ENCODE results near the gene INAFM2. TPM values are rescaled to one million over a fixed set of nuclear protein-coding genes. Genes with fewer than 3 reads are reported as not detected.
A peak's percentile ranks its signal among the peaks of the same experiment; 100 is the strongest.

The INAFM2 gene
- total and polyA plus RNA-seq, 11 donors = 27.9 to 92.7 (median 36.1) TPM

DNA sequence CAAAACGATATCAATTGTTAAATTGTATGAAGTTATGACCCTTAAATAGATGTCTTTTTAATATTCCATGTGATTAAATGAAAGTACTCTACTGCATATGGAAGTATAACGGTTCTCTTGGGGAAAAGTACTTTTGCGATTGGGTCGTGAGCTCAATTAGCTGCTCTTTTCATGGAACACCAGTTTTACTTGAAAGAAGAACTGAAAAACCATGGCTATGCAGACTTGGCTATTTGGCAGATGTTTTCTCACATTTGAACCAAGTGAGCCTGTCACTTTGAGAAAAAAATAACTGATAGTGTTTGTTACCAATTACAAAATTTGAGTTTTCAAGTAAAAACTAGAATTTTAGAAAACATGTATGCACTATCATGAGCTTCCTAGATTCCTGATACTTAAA, 5.9 kb upstream of the INAFM2 start:
- DNase-seq = no peak
- no peak for ATAC-seq
- Histone ChIP-seq H3K36me3 (no peaks in the 10 kb centered on the region), H3K27me3 (peaks cover 0 to under 1% (median 0%) of the 10 kb centered on the region in 9 donors), H3K27ac (no peak overlapping the region), H3K4me3 (no peak overlapping the region), H3K9me3 (no peaks in the 10 kb centered on the region), H3K4me1 (peaks cover 0 to 25% (median 6%) of the 10 kb centered on the region in 12 donors)
- TF ChIP-seq, protein P1, sequence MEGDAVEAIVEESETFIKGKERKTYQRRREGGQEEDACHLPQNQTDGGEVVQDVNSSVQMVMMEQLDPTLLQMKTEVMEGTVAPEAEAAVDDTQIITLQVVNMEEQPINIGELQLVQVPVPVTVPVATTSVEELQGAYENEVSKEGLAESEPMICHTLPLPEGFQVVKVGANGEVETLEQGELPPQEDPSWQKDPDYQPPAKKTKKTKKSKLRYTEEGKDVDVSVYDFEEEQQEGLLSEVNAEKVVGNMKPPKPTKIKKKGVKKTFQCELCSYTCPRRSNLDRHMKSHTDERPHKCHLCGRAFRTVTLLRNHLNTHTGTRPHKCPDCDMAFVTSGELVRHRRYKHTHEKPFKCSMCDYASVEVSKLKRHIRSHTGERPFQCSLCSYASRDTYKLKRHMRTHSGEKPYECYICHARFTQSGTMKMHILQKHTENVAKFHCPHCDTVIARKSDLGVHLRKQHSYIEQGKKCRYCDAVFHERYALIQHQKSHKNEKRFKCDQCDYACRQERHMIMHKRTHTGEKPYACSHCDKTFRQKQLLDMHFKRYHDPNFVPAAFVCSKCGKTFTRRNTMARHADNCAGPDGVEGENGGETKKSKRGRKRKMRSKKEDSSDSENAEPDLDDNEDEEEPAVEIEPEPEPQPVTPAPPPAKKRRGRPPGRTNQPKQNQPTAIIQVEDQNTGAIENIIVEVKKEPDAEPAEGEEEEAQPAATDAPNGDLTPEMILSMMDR (IDR thresholded peaks at IDR 0.05) = no peak
- no peak for TF ChIP-seq POLR2A (IDR thresholded peaks at IDR 0.05)
- intact Hi-C loops (cut with DNase I) = loop anchor here in 2 of 10 donors (10.0 kb wide), 2 partner anchors 83 to 107 kb away; partner anchors contain the start of gene PAK6 (in 1 of the 2)
- WGBS, 4 donors = 71 to 86% (median 80%) methylated on average over 4 of the region's 4 CpGs

DNA sequence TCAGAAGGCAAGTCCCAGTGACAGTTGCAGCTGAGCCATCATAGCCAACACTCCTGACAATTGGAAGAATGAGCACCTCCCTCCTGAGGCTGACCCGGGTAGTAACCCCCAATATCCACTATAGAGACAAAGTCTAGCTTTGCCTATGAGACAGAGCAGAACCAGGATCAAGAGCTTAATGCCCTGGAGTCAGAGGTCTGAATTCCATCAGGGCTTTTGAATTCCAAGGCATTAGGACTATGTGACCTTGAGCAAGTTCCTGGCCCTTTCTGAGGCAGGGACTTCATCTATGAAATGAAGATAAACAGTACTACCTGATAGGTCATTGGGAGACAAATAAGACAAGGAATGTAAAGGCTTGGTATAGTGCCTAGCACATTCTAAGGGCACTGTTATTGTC, 3.1 kb upstream of the INAFM2 start:
- DNase-seq (no peak), ATAC-seq (no peak)
- H3K4me3 ChIP-seq = no peak overlapping the region
- no peaks in the 10 kb centered on the region for H3K9me3 ChIP-seq
- WGBS, 4 donors = 95 to 100% (median 99%) methylated on average over 1 of the region's 1 CpG
- no peaks in the 10 kb centered on the region for H3K36me3 ChIP-seq
- TF ChIP-seq, protein P1 (IDR thresholded peaks at IDR 0.05) = no peak
- no peak for TF ChIP-seq POLR2A (IDR thresholded peaks at IDR 0.05)
- peak overlapping the region in 1 of 12 donors; percentile 86 for H3K27ac ChIP-seq
- intact Hi-C loops (cut with DNase I) = loop anchor here in 9 of 10 donors (2.0 to 5.0 kb wide), 6 partner anchors 47 to 572 kb away; partner anchors contain the start of gene VPS18 (in 1 of the 9)
- H3K4me1 ChIP-seq = peaks cover 0 to 29% (median 15%) of the 10 kb centered on the region in 12 donors
- no peaks in the 10 kb centered on the region for H3K27me3 ChIP-seq

GRCh38 chr15:40320931-40321371, 2.5 kb upstream of the INAFM2 start:
- ATAC-seq (peak in 1 of 4 donors; percentile 28), DNase-seq (peak in 3 of 5 donors; percentile 9 to 65 (median 55))
- H3K27ac ChIP-seq = peak overlapping the region in 5 of 12 donors; percentile 11 to 86 (median 44)
- whole genome bisulfite sequencing, 4 donors = 0 to 1% (median 1%) methylated on average over 2 of the region's 2 CpGs
- peaks cover 0 to 34% (median 21%) of the 10 kb centered on the region in 12 donors for H3K4me1 ChIP-seq
- TF ChIP-seq, protein P1 (IDR thresholded peaks at IDR 0.05) = peak; percentile 86 to 94 (median 89)
- no peak for TF ChIP-seq POLR2A (IDR thresholded peaks at IDR 0.05)
- H3K9me3 ChIP-seq = no peaks in the 10 kb centered on the region
- intact Hi-C loops (cut with DNase I) = loop anchor here in 9 of 10 donors (2.0 to 5.0 kb wide), 6 partner anchors 46 to 571 kb away; partner anchors contain the start of gene VPS18 (in 1 of the 9)
- H3K36me3 ChIP-seq = no peaks in the 10 kb centered on the region
- no peak overlapping the region for H3K4me3 ChIP-seq
- no peaks in the 10 kb centered on the region for H3K27me3 ChIP-seq

DNA sequence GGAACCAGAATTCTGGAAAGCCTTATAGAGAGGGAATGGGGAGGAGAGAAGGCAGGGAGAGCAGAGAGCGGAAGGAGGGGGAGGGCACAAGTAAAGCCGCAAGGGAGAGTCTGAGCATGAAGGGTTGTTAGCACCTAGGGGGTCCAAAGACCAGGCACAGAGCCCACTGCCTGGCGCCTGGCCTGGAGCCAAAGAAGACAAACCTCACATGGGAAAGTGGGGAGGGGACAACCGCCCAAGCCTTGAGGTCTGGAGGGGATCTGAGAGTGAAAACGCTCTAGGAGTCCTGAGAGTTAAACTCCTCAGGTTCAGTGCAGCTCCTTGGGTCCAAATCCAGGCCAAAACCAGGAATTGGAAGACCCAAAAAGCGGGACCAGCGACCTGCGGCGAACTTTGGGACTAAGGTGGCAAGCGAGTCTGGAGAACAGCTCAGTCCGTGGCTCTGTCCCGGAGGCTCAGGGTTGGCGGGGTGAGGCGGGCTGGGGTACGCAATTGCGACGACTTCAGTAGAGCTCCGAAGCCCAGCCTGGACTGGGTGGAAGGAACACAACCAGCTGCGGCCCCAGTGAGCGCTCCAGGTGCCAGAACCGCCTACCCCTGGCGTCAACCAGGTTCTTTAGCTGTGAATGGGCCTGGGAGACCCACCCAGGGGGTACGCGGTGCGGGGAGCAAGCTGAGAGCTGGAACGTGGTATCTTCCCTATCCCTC, 807 bp upstream of the INAFM2 start:
- Histone ChIP-seq H3K27me3 (no peaks in the 10 kb centered on the region), H3K36me3 (peaks cover 0 to 13% (median 0%) of the 10 kb centered on the region in 9 donors), H3K9me3 (no peaks in the 10 kb centered on the region), H3K4me3 (peak overlapping the region in 9 of 12 donors; percentile 35 to 94 (median 81)), H3K27ac (peak overlapping the region in 11 of 12 donors; percentile 47 to 93 (median 75)), H3K4me1 (peaks cover 0 to 52% (median 34%) of the 10 kb centered on the region in 12 donors)
- 54 to 68% (median 56%) methylated on average over 22 to 26 of the region's 26 CpGs for WGBS, 4 donors
- intact Hi-C loops (cut with DNase I) = loop anchor here in 7 of 10 donors (1.0 to 5.0 kb wide), 7 partner anchors 16 to 570 kb away; partner anchors contain the start of genes CCDC9B (in 2 of the 7) and VPS18 (in 1 of the 7)
- no peak for DNase-seq
- peak in 1 of 4 donors; percentile 1 for ATAC-seq
- TF ChIP-seq POLR2A (IDR thresholded peaks at IDR 0.05) = no peak
- TF ChIP-seq, protein P1 (IDR thresholded peaks at IDR 0.05) = no peak

Data from heart left ventricle (tissue), 16 donors.